NCI-H526 (cell line): ENCODE results near the gene NFYB.
A peak's percentile ranks its signal among the peaks of the same experiment; 100 is the strongest.
"Not testable (repeated sequence)": the region's sequence is repeated elsewhere in the genome, so short reads cannot be mapped to it uniquely, and the experiment has no call there.

Experiments
- DNase-seq, 2 experiments: peaks; one replicate each; lab custom pipeline; 2025; lab: John Stamatoyannopoulos, UW

The NFYB gene

DNA sequence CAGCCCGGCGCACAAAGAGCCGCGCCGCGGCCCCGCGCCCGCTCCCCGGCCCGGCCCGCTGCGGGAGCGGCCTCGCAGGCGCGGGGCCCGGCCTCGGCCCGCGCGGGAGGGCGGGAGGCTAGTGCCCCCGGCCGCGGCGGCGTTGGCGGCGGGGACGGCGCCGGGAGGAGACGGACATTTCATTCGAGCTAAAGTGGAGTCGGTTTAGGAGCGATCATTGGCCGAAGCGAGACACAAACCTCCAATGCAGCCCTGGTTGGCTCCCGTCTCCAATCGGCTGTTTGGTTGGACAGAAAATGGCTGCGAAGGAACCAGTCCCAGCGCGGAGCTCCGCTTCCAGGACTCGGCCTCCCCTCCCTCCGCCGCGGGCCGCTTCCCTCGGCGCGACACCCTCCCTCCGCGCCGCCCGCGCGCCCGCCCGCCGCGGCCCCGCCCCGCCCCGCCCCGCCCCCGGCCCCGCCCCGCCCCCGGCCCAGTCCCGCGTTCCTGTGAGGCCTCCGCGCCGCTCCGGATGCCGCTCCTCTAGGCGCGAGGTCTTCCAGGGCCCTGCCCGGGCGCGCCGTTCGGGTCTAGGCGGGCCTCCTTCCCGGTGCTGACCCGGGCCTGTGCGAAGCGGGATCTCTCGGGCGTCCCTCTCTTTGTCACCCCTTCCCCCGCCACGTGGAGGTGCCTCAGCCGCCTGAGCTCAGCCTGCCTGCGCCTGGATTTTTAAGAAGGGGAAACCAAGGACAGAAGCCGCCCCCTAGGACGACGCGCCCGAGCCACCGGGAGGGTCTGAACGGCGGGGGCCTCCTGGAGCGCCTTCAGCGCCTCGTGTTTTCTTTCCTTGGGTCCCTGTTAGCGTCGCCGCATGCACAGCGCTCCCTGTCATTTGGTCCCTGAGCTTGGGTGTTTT is at the start of gene NFYB:
Gene NFYB (minus strand): TSS at position 309 of the 895 bp plus-strand sequence. CDS start 2,757 bp downstream, outside the sequence.
- DNase-seq: peak; percentile 93 to 96

DNA sequence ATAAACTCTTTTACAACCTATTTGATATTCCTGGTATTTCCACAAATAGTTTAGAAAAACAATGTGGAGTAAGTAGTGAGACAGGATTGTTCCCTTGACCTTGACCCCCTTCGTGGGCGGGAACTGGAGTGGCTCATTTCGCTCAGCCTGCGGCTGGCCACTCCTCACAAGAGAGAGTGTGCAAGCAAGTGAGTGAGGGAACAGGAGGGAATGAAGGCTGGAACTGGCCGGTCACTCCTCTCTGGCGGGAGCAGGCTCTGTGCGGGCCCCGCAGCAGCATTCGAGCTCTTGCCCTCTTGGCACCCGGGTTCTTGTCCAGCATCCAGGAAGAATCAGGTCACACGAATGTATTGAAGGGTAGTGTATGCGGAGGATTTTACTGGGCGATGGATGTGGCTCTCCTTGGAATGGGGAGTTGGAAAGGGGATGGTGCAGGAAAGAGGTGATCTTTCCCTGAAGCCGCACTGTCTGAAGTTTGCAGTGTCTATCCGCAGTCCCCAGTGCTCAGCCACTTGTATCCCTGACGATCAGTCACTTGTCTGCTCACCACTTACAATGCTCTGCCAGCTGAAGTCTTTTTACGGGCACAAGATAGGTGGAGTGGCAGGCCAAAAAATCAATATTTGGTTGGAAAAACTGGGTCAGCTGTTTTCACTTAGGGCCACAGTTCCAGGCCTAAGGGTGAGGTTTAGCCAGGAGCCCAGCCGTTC is 49.6 kb upstream of the NFYB start:
- no peak for DNase-seq

DNA sequence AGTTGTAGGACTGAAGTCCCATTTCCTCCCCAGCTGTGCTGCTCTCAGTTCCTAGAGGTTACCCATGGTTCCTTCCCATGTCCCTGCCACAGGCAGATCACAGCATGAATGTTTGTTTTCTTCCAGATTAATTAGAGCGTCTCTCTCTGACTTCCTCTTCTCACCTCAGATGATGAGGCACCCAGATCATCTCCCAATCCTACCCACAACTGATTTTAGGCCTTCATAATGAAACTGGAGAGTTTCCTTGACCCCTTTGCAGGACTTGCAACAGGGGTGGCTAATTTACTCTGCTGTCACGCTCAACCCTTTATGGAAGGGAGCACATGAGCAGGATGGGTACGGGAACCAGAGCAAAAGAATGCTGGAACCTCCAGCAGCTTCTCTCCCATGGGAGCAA is 45.4 kb upstream of the NFYB start:
- DNase-seq: no peak

DNA sequence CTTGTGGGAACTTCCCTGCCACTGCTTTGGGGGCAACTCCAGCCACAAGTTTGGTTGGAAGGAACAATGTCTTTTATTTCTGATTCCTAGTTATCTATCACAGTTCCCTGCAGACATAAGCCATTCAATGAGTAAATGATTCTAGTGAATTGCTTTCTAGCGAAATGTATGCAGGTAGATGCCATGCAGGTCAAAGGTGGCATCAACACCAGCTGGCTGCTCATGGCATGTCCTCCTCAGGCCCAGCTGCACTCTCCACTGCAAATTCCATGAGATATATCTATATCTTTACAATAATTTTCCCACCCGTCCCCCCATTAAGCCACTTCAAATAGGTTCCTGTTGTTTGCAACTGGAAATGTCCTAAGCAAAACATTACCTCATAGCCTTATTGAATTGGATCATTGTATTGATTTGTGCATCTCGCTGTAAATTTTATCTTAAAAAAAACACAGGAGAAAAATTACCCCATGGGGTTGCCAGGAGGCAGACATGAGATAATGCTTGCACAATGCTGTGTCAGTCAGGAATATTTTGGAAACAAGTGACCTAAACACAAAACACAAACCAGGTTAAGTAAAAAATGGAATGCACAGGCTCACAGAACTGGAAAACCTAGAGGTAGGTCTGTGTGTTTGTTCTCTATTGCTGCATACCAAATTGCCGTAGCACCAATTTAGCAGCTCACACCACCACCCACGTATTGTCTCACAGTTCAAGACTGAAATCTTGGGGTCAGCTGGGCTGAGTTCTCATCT is 44.8 kb upstream of the NFYB start:
- no peak for DNase-seq

DNA sequence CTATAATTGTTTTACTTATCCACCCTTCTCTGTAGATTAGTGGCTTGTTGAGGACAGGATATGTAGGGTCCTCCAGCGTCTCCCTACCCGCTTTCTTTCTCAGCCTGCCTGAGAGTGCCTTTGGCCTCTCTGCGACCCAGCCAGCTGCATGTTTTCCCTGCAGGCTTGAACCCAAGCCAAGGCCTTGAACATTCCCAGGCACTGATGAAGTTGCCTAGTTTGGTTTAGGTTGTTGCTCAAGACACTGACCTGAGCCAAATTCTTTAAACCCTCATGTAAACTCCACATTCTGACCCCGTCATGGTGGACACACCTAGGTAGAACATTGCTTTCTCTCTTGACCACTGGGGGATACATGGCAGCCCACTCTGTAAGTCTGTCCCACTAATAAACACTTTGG is 44.1 kb upstream of the NFYB start:
- DNase-seq: no peak

DNA sequence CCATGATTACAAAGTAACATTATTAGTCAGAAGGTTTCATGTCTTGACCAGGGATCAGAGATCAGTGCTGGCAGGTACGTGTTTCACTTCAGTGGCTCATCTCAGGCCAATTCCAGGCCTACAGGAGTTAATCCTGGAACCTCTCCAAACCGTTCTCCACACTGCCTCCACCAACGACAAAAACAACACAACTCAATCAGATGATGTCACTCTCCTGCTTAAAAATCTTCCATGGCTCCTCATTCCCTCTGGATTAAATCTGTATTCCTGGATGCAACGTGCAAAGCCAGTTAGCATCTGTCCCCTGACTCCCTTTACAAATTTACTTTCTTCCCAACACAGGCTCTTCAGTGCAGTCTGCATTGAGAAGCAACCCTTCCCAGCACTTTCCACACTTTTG is 43.3 kb upstream of the NFYB start:
- no peak for DNase-seq

DNA sequence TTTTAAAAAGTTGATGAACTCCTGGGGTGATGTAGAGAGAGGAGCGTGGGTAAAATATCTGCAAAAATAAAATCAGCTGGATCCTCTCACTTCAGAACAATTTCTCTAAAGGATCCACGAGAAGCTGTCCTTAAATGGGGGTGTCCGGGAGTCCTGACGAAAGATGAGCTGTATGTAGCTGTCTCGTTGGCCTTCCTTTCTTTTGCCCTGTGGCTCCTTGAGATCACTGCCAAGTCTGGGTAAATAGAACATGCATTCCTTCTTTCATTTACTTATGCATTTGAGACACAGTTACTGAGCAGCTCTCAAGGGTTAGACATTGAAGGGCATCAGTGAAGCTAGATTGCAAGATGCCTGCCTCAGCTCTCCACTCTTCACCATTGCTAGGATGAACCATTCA is 42.4 kb upstream of the NFYB start:
- DNase-seq: no peak

DNA sequence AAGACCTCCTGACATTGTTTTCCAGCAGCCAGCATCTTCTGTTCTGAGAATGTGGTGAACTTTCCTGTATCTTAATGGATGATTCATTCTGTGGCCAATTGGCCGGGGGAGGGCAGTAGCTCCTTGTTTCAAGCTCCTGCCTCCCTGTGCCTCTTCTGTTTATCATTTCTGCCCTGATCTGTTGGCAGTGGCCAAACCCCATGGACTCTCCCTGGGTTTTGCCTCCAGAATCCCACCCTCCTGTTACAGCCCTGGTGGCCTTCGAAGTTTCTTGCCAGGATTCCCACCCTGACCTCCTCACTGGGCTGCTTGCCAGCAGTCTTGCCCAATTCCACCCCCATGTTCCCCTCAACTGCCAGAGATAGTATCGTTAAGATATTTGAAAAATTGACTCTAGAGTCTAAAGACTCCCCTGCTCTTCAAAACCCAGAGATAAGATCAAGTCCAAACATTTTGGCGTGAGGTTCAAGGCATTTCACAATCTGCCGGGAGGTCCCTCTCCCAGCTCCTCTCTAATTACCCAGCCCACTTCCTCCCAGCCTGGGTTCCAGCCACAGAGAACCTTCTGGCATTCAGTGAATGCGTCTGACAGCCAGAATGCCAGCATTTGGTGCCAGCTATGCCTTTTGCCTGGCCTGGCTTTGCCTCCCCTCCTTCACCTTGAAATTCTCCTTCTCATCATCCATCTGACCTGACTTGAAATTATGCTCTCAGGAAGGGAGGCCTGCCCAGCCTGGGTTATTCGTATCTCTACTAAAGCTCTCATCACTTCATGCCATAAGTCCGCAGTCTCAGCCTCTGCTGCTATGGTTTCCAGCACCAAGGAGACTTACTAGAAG is 39.9 kb upstream of the NFYB start:
- no peak for DNase-seq

DNA sequence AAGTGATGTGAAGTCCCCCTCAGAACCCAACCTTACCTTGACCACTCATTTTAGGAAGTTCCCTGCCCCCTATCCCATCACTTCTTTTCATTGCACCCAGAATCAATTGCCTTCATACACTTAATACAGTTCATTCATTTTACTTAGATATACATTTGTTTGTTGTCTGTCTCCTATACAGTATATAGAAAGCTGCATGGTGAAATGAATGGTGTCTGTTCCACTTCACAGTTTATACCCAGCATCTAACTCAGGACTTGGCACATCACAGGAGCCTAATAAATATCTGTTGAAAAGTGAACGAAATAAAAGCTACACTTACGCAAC is 39.3 kb upstream of the NFYB start:
- DNase-seq: no peak

DNA sequence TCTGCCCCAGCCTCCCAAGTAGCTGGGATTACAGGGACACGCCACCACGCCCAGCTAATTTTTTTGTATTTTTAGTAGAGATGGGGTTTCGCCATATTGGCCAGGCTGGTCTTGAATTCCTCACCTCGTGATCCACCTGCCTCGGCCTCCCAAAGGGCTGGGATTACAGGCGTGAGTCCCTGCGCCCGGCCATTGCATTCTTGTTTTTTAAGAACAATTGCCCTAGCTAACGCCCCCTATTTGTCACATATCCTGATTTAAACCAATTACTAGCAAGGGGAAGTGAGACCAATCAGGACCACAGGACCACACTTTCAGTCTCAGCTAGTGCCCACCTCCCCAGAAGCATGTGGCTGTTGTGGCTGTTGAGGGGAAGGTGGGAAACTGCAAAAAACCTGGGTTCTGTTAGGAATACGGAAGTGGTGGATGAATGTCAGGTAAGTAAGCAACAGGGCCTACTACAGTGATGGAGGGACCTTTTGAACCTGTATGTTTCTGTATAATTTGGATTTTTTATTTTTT is 37.8 kb upstream of the NFYB start:
- no peak for DNase-seq

DNA sequence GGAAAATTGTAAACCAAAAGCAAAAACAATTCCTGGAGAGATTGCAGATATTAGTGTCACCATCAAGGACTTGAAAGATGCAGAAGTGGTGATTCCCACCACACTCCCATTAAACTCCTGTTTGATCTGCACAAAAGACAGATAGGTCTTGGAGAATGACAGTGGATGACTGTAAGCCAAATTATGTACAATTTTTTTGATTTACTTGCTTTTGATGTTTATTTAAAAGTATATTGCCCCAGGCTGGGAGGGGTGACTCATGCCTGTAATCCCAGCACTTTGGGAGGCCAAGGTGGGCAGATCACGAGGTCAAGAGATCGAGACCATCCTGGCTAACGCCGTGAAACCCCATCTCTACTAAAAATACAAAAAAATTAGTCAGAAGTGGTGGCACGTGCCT is 35.8 kb upstream of the NFYB start:
- DNase-seq: not testable (repeated sequence)

DNA sequence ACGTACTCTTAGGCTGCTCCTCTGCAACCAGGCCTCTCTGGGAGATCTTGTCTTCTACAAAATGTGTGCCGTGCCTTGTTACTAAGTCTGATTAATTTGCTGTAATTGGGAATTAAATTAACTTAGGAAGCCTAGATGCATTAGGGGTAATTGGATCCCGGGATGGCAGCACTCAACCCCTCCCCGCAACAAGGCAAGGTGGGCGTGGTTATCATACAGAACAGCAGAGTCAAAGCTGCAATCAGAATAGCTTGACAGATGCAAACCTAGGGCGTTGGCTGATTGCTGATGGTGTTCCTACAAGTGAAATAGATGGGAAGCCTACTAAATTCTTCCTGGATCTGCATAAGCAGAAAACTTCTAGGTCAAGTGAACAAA is 34.5 kb upstream of the NFYB start:
- no peak for DNase-seq

DNA sequence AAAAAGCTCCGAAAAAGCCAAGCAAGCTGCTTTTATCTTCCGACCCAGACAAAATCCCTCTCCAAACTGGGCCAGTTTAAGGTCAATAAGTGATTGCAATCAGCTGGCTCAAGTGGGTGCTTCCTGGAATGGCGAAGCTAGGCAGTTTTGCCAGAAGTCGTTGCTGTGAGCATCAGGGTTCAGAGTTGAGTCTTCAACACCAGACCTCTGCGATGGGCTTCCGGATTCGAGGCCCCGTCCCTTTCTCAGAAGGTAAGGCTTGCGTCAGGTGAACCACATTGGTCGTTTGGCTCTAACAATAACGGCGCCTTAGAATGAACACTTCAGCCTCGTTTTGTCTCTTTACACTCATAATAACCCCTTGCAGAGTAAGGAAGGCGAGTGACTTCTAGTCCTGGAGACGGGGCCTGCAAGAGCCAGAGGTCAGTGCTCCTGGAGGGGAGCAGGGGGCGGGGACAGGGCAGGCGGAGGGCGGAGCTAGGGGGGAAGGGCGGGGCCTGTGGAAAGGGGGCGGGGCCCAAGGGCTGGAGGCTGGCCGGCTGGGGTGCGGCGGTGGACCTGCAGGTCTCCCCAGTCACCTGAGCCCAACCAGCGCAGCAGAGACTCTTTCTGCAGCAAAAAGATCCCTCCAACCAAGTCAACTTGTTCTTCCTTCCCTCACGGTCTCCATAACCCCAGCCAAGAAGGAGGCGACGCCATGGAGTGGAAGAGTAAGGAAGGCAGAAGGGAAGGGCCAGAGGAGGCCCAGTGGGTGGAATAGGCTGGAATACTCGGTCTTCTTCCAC is 34.0 kb upstream of the NFYB start:
- no peak for DNase-seq

DNA sequence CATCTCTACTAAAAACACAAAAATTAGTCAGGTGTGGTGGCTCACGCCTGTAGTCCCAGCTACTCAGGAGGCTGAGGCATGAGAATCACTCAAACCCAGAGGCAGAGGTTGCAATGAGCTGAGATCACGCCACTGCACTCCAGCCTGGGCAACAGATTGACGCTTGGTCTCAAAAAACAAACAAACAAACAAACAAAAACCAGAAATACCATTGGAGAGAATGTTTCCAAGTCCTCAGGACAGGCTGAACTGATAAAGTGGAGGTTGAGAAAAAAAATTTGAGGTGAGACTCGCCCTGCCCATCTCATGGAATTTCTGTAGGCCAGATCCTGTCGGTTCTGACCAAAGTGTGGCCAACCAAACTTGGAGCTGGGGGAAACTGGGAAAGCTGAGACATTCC is 30.6 kb upstream of the NFYB start:
- no peak for DNase-seq

DNA sequence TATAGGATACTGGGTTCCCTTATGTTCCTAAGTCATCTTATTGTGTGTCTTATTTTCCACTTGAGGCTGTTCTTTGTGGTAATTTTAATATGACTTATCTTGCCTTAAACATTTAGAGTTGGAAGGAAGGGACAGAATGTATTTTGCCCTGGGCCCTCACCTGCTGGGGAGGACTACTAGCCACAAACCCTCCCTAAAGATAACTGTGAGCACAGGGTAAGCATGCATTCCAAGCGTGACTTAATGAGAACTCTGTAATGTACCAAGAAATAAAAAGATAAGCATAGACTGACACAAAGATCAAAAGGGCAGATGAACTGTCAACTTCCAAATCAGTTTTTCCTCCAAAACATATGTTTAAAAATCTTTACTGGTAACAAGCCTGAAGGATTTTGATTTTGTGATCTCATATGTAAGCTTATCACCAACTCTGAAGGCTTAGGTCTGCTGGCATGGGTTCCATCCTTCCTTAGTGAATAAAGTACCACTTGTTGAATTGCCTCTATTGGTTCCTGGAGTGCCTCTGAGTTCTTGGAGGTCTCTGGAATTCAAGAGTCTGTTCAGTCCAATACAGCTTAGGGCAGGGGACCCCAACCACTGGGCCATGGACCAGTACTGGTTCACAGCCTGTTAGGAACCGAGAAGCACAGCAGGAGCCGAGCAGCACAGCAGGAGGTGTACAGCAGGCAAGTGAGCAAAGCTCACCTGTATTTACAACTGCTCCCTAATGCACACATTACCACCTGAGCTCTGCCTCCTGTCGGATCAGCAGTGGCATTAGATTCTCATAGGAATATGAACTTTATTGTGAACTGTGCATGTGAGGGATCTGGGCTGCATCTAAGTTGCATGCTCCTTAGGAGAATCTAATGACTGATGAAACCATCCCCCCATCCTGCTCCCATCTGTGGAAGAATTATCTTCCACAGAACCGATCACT is 29.8 kb upstream of the NFYB start:
- no peak for DNase-seq

DNA sequence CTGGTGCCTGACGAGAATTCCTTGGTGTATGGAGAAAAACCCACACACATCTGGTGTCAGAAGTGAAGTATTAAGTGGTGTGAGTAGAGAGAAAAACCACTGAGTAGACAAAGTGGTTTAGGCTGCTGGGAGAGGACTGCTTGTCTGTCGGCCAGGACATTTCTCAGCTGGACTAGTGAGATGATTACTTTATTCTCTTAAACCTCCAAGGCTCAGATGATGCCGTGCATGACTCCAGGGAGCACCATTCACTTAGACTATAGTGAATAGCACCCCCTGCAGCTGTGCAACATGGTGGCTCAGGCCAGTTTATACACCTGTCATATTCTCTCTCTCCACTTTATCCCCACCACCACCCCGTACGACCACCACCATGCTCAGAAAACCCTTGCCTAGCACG is 28.5 kb upstream of the NFYB start:
- DNase-seq: no peak

DNA sequence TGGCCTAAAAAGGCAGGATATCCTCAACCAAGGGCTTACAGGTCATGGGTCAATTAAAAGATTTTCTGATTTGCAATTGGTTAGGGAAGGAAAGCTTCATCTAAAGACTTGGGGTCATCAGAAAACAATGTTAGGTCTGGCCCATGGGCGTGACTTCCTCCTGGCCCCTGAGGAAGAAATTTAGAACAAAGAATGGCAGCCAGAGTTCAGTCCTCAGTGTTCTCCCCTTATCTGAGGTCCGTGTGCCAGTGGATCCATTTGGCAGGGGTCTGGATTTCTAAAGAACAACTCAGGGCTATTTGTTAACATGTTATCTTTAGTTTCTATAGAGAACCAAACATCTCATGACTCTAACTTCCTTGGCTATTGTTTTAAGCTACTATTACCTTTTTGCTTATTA is 27.8 kb upstream of the NFYB start:
- no peak for DNase-seq

DNA sequence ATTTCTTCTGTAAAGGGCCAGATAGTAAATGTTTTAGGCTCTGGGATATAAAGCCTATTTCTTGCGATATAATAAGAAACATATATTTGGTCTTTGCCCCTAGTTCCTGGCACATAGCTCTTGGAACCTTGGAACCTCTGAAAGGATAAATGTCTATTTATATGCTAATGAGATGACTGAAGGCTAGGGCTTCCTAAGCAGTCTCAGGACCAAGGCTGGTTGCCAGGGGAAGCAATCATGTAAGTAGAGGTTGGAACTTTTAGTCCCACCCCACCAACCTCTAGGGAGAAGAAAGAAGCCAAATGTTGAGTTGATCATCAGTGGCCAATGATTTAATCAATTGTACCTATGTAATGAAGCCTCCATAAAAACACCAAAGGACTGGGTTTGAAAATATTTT is 26.6 kb upstream of the NFYB start:
- no peak for DNase-seq

DNA sequence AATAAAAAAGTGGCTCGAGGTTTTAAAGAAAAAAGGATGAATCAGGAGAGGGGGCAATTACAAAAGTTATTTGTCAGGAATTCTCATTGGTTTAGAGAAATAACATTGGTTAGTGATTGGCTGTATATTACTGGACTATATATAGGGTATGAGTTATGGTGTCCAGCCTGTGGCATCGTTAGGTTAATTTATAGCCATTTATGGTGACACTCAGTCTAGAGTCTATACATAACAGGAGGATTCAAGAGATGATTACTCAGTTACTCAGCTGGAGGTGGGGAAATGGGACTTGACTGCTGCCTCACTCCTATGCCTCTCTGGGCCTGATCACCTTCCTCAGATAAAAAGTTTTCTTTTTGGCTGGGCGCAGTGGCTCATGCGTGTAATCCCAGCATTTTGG is 25.6 kb upstream of the NFYB start:
- no peak for DNase-seq

DNA sequence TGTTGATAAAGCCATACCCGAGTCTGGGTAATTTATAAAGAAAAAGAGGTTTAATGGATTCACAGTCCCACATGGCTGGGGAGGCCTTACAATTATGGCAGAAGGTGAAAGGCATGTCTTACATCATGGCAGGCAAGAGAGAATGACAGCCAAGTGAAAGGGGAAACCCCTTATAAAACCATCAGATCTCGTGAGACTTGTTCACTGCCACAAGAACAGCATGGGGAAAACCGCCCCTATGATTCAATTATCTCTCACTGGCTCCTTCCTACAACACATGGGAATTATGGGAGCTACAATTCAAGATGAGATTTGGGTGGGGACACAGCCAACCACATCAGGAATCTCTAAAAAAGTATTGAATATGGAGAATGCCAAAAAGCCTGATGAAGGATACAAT is 25.0 kb upstream of the NFYB start:
- DNase-seq: not testable (repeated sequence)
